ENCODE measurements around the gene GLI2. TPM values are rescaled to one million over a fixed set of nuclear protein-coding genes. Genes with fewer than 3 reads are reported as not detected.

Gene GLI2
- total and polyA plus RNA-seq, 7 experiments from 2014 or later = 1.6 TPM; not detected in 6

DNA sequence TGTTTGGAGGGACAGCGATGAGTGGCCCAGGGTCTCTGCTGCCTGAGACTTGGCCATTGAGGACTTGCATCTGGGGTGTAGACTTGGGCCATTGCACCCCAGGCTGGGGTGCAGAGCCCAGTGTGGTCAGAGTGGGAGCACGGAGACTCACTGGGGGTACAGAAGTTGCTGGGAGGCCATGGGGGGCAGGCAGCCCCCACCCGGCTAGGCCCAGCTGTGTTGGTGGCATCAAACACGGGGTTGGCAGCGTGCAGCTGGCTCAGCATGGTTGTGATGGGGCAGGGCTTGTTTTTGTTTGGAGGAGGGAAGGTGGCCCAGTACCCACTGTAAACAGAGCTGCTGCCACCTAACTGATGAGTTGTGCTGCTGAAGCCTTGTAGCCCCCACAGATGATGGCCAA lies 42.1 kb downstream of the GLI2 start:
- ATAC-seq (no peak), DNase-seq (no peak)
- peaks cover 0 to under 1% (median 0%) of the 10 kb centered on the region in 7 donors for H3K4me1 Mint-ChIP-seq
- H3K27me3 Mint-ChIP-seq = peaks cover 0 to 4% (median 0%) of the 10 kb centered on the region in 5 donors
- ChIA-PET POLR2A (no interaction called here), CTCF (no interaction called here)
- H3K4me1 ChIP-seq (ENCODE audit: control insufficient read depth in 2 of 2, insufficient read depth in 2 of 2, low read length in 2 of 2) = no peaks in the 10 kb centered on the region
- H3K27me3 ChIP-seq (ENCODE audit: control insufficient read depth in 2 of 2, insufficient read depth in 2 of 2, low read length in 2 of 2) = no peaks in the 10 kb centered on the region
- H3K27ac ChIP-seq (ENCODE audit: low read depth, low read length) = no peak overlapping the region
- H3K9me3 Mint-ChIP-seq = peaks cover 0 to 1% (median 0%) of the 10 kb centered on the region in 11 donors
- H3K4me3 Mint-ChIP-seq = no peak overlapping the region
- no peak overlapping the region for H3K4me3 ChIP-seq (ENCODE audit: low read length)
- no peaks in the 10 kb centered on the region for H3K36me3 Mint-ChIP-seq
- no peaks in the 10 kb centered on the region for H3K36me3 ChIP-seq (ENCODE audit: control insufficient read depth in 2 of 3, insufficient read depth in 3 of 3, low read length in 3 of 3)
- H3K27ac Mint-ChIP-seq = no peak overlapping the region
- no peaks in the 10 kb centered on the region for H3K9me3 ChIP-seq (ENCODE audit: control insufficient read depth in 2 of 3, low read length in 3 of 3)
- intact Hi-C loops (cut with micrococcal nuclease) = no loop called here

DNA sequence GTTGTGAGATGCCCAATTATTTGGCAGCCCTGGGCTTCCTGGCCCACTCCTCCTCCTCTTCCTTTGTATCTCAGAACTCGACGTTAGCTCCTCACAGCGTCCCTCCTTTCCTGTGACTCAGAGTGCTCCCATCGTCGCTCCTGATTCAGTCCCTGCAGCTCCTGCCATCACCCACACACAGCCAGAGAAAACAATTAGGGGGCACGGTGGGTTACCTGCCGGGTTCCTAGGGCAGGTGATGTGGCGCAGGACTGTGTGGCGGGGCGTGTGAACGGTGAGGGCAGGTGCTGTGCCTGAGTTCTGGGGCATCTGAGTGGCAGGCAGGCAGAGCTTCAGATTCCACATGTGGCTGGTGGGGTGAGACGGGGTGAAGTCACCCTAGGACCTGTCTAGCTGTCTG lies 42.6 kb downstream of the GLI2 start:
- Mint-ChIP-seq H3K27ac (no peak overlapping the region), H3K4me3 (no peak overlapping the region), H3K27me3 (peaks cover 0 to 4% (median 0%) of the 10 kb centered on the region in 5 donors), H3K9me3 (peaks cover 0 to 1% (median 0%) of the 10 kb centered on the region in 11 donors), H3K4me1 (peaks cover 2 to 5% (median 3%) of the 10 kb centered on the region in 7 donors), H3K36me3 (no peaks in the 10 kb centered on the region)
- ChIA-PET POLR2A (no interaction called here), CTCF (no interaction called here)
- no peak for DNase-seq
- ATAC-seq = no peak
- intact Hi-C loops (cut with micrococcal nuclease) = no loop called here
- Histone ChIP-seq H3K36me3 (ENCODE audit: control insufficient read depth in 2 of 3, insufficient read depth in 3 of 3, low read length in 3 of 3) (no peaks in the 10 kb centered on the region), H3K4me3 (ENCODE audit: low read length) (no peak overlapping the region), H3K27me3 (ENCODE audit: control insufficient read depth in 2 of 2, insufficient read depth in 2 of 2, low read length in 2 of 2) (no peaks in the 10 kb centered on the region), H3K27ac (ENCODE audit: low read depth, low read length) (no peak overlapping the region), H3K4me1 (ENCODE audit: control insufficient read depth in 2 of 2, insufficient read depth in 2 of 2, low read length in 2 of 2) (no peaks in the 10 kb centered on the region), H3K9me3 (ENCODE audit: control insufficient read depth in 2 of 3, low read length in 3 of 3) (no peaks in the 10 kb centered on the region)

DNA sequence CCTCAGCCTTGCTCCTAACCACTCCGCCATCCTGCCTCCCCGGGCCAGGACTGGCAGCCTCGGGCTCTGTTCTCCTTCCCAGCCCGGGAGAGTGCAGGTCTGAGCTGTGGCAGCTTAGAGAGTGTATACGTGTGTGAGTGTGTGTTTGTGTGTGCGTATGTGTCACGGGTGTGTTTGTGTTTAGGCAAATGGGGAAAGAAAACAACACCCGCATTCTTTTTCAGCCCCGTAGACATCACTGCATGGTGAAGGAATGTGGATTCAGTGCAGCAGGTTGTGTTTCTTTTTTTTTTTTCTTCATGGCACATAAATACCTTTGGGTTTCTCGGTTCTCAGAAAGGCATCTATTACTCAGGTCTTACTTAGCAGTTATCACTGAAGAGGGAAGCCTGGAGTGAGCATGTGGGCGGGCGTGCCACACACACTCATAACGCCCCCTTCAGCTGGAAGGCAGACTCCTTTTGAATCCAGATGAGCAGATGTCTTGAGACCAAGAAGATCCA lies 44.2 kb downstream of the GLI2 start:
- Mint-ChIP-seq H3K27ac (no peak overlapping the region), H3K4me3 (no peak overlapping the region), H3K4me1 (peaks cover 4 to 11% (median 8%) of the 10 kb centered on the region in 7 donors), H3K9me3 (peaks cover 0 to 1% (median 0%) of the 10 kb centered on the region in 11 donors), H3K27me3 (peaks cover 0 to 4% (median 0%) of the 10 kb centered on the region in 5 donors), H3K36me3 (no peaks in the 10 kb centered on the region)
- Histone ChIP-seq H3K27me3 (ENCODE audit: control insufficient read depth in 2 of 2, insufficient read depth in 2 of 2, low read length in 2 of 2) (no peaks in the 10 kb centered on the region), H3K4me3 (ENCODE audit: low read length) (no peak overlapping the region), H3K9me3 (ENCODE audit: control insufficient read depth in 2 of 3, low read length in 3 of 3) (no peaks in the 10 kb centered on the region), H3K4me1 (ENCODE audit: control insufficient read depth in 2 of 2, insufficient read depth in 2 of 2, low read length in 2 of 2) (no peaks in the 10 kb centered on the region), H3K36me3 (ENCODE audit: control insufficient read depth in 2 of 3, insufficient read depth in 3 of 3, low read length in 3 of 3) (no peaks in the 10 kb centered on the region), H3K27ac (ENCODE audit: low read depth, low read length) (no peak overlapping the region)
- ChIA-PET POLR2A (no interaction called here), CTCF (no interaction called here)
- ATAC-seq (no peak), DNase-seq (no peak)
- intact Hi-C loops (cut with micrococcal nuclease) = no loop called here

DNA sequence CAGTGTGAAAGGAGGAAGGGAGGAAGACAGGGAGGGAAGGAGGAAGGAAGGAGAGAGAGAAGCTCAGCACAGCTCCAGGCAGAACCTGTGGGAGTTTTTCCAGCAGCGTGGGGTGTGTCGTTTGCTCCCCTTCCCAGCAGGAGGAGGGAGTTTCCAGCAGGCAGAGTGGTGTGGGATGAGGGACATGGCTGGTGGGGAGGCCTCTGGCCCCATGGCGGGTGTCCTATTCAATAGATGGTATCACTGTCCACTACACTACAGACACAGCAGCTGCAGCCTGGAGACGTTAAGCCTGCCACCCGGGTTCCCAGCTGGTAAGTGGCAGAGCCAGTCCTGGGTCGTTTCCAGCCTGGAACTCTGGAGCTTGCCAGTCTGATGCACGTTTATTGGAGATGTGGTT lies 44.7 kb downstream of the GLI2 start:
- intact Hi-C loops (cut with micrococcal nuclease) = no loop called here
- ChIA-PET CTCF (no interaction called here), POLR2A (no interaction called here)
- Histone ChIP-seq H3K27me3 (ENCODE audit: control insufficient read depth in 2 of 2, insufficient read depth in 2 of 2, low read length in 2 of 2) (no peaks in the 10 kb centered on the region), H3K36me3 (ENCODE audit: control insufficient read depth in 2 of 3, insufficient read depth in 3 of 3, low read length in 3 of 3) (no peaks in the 10 kb centered on the region), H3K4me3 (ENCODE audit: low read length) (no peak overlapping the region), H3K27ac (ENCODE audit: low read depth, low read length) (no peak overlapping the region), H3K4me1 (ENCODE audit: control insufficient read depth in 2 of 2, insufficient read depth in 2 of 2, low read length in 2 of 2) (no peaks in the 10 kb centered on the region), H3K9me3 (ENCODE audit: control insufficient read depth in 2 of 3, low read length in 3 of 3) (no peaks in the 10 kb centered on the region)
- Mint-ChIP-seq H3K27ac (no peak overlapping the region), H3K4me1 (peaks cover 4 to 11% (median 8%) of the 10 kb centered on the region in 7 donors), H3K4me3 (no peak overlapping the region), H3K27me3 (peaks cover 0 to 4% (median 0%) of the 10 kb centered on the region in 5 donors), H3K36me3 (no peaks in the 10 kb centered on the region), H3K9me3 (peaks cover 0 to 1% (median 0%) of the 10 kb centered on the region in 11 donors)
- ATAC-seq = no peak
- no peak for DNase-seq

DNA sequence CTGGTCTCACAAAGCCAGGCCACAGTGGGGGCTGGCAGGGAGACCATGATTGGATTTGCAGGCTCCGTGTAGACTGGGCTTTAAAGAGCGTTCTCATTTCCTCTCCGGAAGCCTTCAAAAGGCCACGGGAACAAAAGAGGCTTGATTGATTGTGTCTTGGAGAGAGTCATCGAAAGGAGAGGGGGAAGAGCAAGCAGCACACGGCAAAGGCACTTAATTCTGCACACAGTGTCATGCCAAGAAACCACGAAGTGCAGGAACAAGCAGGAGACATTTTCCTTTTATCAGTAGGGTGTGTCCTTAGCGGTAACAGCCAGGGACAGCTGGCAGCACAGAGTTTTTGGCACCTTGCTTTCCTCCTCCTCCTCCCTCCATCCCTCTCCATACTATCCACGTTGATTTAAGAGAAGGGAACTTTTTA lies 47.7 kb downstream of the GLI2 start:
- peaks cover 0 to 1% (median 0%) of the 10 kb centered on the region in 11 donors for H3K9me3 Mint-ChIP-seq
- intact Hi-C loops (cut with micrococcal nuclease) = no loop called here
- POLR2A ChIA-PET = no interaction called here
- H3K4me1 Mint-ChIP-seq = peaks cover 4 to 11% (median 8%) of the 10 kb centered on the region in 7 donors
- peak overlapping the region in 2 of 10 donors; percentile 47 to 82 for H3K4me3 Mint-ChIP-seq
- H3K27ac Mint-ChIP-seq = peak overlapping the region in 1 of 9 donors; percentile 79
- H3K36me3 Mint-ChIP-seq = no peaks in the 10 kb centered on the region
- Histone ChIP-seq H3K27ac (ENCODE audit: low read depth, low read length) (no peak overlapping the region), H3K4me3 (ENCODE audit: low read length) (no peak overlapping the region), H3K4me1 (ENCODE audit: control insufficient read depth in 2 of 2, insufficient read depth in 2 of 2, low read length in 2 of 2) (no peaks in the 10 kb centered on the region), H3K36me3 (ENCODE audit: control insufficient read depth in 2 of 3, insufficient read depth in 3 of 3, low read length in 3 of 3) (no peaks in the 10 kb centered on the region), H3K9me3 (ENCODE audit: control insufficient read depth in 2 of 3, low read length in 3 of 3) (no peaks in the 10 kb centered on the region), H3K27me3 (ENCODE audit: control insufficient read depth in 2 of 2, insufficient read depth in 2 of 2, low read length in 2 of 2) (no peaks in the 10 kb centered on the region)
- CTCF ChIA-PET = no interaction called here
- peaks cover 0 to 4% (median 0%) of the 10 kb centered on the region in 5 donors for H3K27me3 Mint-ChIP-seq
- no peak for DNase-seq
- no peak for ATAC-seq

DNA sequence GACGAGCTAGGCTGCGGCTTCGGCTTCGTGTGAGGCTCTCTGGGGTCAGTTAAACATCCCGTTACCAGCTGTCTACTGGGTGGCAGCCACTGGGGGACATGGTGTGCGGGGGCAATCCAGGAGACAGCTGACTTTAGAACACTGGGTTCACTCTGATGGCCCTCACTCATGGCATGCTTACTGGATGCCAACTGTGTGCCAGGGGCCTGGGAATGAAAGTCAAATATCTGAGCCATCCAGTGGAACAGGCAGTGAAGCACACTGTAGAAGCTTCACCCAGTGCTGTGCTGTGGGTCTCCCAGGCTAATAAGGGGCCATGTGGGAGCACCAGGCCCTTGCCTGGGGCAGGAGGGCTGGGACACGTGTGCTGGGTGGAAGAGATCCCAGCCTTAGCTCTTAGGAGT lies 48.3 kb downstream of the GLI2 start:
- H3K4me1 Mint-ChIP-seq = peaks cover 4 to 11% (median 8%) of the 10 kb centered on the region in 7 donors
- H3K27me3 Mint-ChIP-seq = peaks cover 0 to 4% (median 0%) of the 10 kb centered on the region in 5 donors
- ATAC-seq = no peak
- H3K4me3 ChIP-seq (ENCODE audit: low read length) = no peak overlapping the region
- no peaks in the 10 kb centered on the region for H3K36me3 ChIP-seq (ENCODE audit: control insufficient read depth in 2 of 3, insufficient read depth in 3 of 3, low read length in 3 of 3)
- intact Hi-C loops (cut with micrococcal nuclease) = no loop called here
- H3K4me1 ChIP-seq (ENCODE audit: control insufficient read depth in 2 of 2, insufficient read depth in 2 of 2, low read length in 2 of 2) = no peaks in the 10 kb centered on the region
- H3K4me3 Mint-ChIP-seq = no peak overlapping the region
- H3K9me3 Mint-ChIP-seq = peaks cover 0 to 1% (median 0%) of the 10 kb centered on the region in 11 donors
- no peaks in the 10 kb centered on the region for H3K9me3 ChIP-seq (ENCODE audit: control insufficient read depth in 2 of 3, low read length in 3 of 3)
- no peaks in the 10 kb centered on the region for H3K27me3 ChIP-seq (ENCODE audit: control insufficient read depth in 2 of 2, insufficient read depth in 2 of 2, low read length in 2 of 2)
- POLR2A ChIA-PET = no interaction called here
- DNase-seq = no peak
- H3K36me3 Mint-ChIP-seq = no peaks in the 10 kb centered on the region
- CTCF ChIA-PET = no interaction called here
- no peak overlapping the region for H3K27ac ChIP-seq (ENCODE audit: low read depth, low read length)
- no peak overlapping the region for H3K27ac Mint-ChIP-seq

All from naive thymus-derived CD4-positive, alpha-beta T cell (primary cell).